Type B pancreatic cell (in vitro differentiated cells): ENCODE measurements around the gene S100Z. TPM values are rescaled to one million over a fixed set of nuclear protein-coding genes. Genes with fewer than 3 reads are reported as not detected.
"Not testable (repeated sequence)": the region's sequence is repeated elsewhere in the genome, so short reads cannot be mapped to it uniquely, and the experiment has no call there.

Experiments used
- DNase-seq: peaks from one replicate; pipeline ENCODE4 v3.0.0; 2021; ENCODE audit warnings: mixed read lengths; ENCODE audit not compliant: unreplicated experiment; ENCODE audit errors: extremely low spot score
- H3K27ac Mint-ChIP-seq: 2 replicates; pipeline ENCODE4 v1.8.0; 2021; ENCODE audit warnings: mild to moderate bottlenecking, mixed read lengths
- H3K27me3 Mint-ChIP-seq: 2 replicates; pipeline ENCODE4 v1.8.0; 2021; ENCODE audit warnings: mixed read lengths
- H3K36me3 Mint-ChIP-seq: 2 replicates; pipeline ENCODE4 v1.8.0; 2021; ENCODE audit warnings: mixed read lengths
- H3K4me1 Mint-ChIP-seq: one replicate; pipeline ENCODE4 v1.8.0; 2021; ENCODE audit warnings: mixed read lengths; ENCODE audit not compliant: unreplicated experiment
- H3K4me3 Mint-ChIP-seq: 2 replicates; pipeline ENCODE4 v1.8.0; 2021; ENCODE audit warnings: mild to moderate bottlenecking, mixed read lengths
- H3K9me3 Mint-ChIP-seq: 2 replicates; pipeline ENCODE4 v1.8.0; 2021; ENCODE audit warnings: mixed read lengths
- CTCF ChIP-seq: fragments of 200-600 bp; sonication (generic); conservative IDR thresholded peaks from 2 replicates; pipeline ENCODE4 v1.5.0; 2021; ENCODE audit warnings: antibody characterized with exemption, mild to moderate bottlenecking
- total RNA-seq: library from RNA; stranded (reverse); gene quantifications from 2 replicates; pipeline ENCODE4 v1.2.1, GENCODE V29; 2021; ENCODE audit warnings: low replicate concordance

The S100Z gene
- total RNA-seq, 1 donor from 2014 or later, result 0.56 TPM

- no peak for DNase-seq
- Mint-ChIP-seq H3K4me3 (no peak overlapping the region), H3K4me1 (no peaks in the 10 kb centered on the region), H3K27ac (no peak overlapping the region), H3K36me3 (no peaks in the 10 kb centered on the region), H3K27me3 (no peaks in the 10 kb centered on the region), H3K9me3 (no peaks in the 10 kb centered on the region)
- no peak for TF ChIP-seq CTCF
These were observed 6.1 kb downstream of the S100Z start for GRCh38 chr5:76855961-76856360.

- DNase-seq, H3K36me3 Mint-ChIP-seq, H3K4me3 Mint-ChIP-seq, H3K9me3 Mint-ChIP-seq, H3K27me3 Mint-ChIP-seq, H3K27ac Mint-ChIP-seq, H3K4me1 Mint-ChIP-seq: not testable (repeated sequence)
These were observed 7.0 kb downstream of the S100Z start for GRCh38 chr5:76856800-76857199.

- H3K9me3 Mint-ChIP-seq, result peaks cover 5% of the 10 kb centered on the region
- H3K36me3 Mint-ChIP-seq, result no peaks in the 10 kb centered on the region
- H3K27me3 Mint-ChIP-seq, result no peaks in the 10 kb centered on the region
- no peak overlapping the region for H3K4me3 Mint-ChIP-seq
- H3K27ac Mint-ChIP-seq, result no peak overlapping the region
- peaks cover 10% of the 10 kb centered on the region for H3K4me1 Mint-ChIP-seq
- no peak for TF ChIP-seq CTCF
- no peak for DNase-seq
These were observed 9.9 kb downstream of the S100Z start for GRCh38 chr5:76859591-76860247.

GRCh38 chr5:76861612-76862011 is 11.8 kb downstream of the S100Z start:
- Mint-ChIP-seq H3K4me3 (no peak overlapping the region), H3K27ac (no peak overlapping the region), H3K9me3 (peaks cover 5% of the 10 kb centered on the region), H3K4me1 (peaks cover 10% of the 10 kb centered on the region), H3K36me3 (no peaks in the 10 kb centered on the region), H3K27me3 (no peaks in the 10 kb centered on the region)
- TF ChIP-seq CTCF, result no peak
- no peak for DNase-seq

GRCh38 chr5:76863001-76863400 is 13.2 kb downstream of the S100Z start:
- Mint-ChIP-seq H3K9me3 (peaks cover 5% of the 10 kb centered on the region), H3K27me3 (no peaks in the 10 kb centered on the region), H3K27ac (peak overlapping the region; percentile 50), H3K36me3 (no peaks in the 10 kb centered on the region), H3K4me1 (peaks cover 12% of the 10 kb centered on the region), H3K4me3 (no peak overlapping the region)
- TF ChIP-seq CTCF, result no peak
- DNase-seq, result no peak

- Mint-ChIP-seq H3K4me1 (peaks cover 22% of the 10 kb centered on the region), H3K27ac (no peak overlapping the region), H3K27me3 (no peaks in the 10 kb centered on the region), H3K36me3 (no peaks in the 10 kb centered on the region), H3K9me3 (peaks cover 5% of the 10 kb centered on the region), H3K4me3 (no peak overlapping the region)
- DNase-seq, result no peak
- no peak for TF ChIP-seq CTCF
These were observed 16.7 kb downstream of the S100Z start for GRCh38 chr5:76866503-76866902.
